Chondrocyte (in vitro differentiated cells): ENCODE results near the gene PRSS50. TPM values are rescaled to one million over a fixed set of nuclear protein-coding genes. Genes with fewer than 3 reads are reported as not detected.

Experiments
- DNase-seq: peaks from one replicate; pipeline ENCODE4 v3.0.0; 2021; ENCODE audit warnings: mixed read lengths, low spot score
- H3K27ac Mint-ChIP-seq: one replicate; pipeline ENCODE4 v1.8.0; 2021; ENCODE audit warnings: mild to moderate bottlenecking, moderate library complexity, mixed read lengths; ENCODE audit not compliant: unreplicated experiment
- H3K27me3 Mint-ChIP-seq: 2 replicates; pipeline ENCODE4 v1.8.0; 2021; ENCODE audit warnings: low read depth, mixed read lengths
- H3K36me3 Mint-ChIP-seq: 2 replicates; pipeline ENCODE4 v1.8.0; 2021; ENCODE audit warnings: low read depth, mixed read lengths
- H3K4me1 Mint-ChIP-seq: 2 replicates; pipeline ENCODE4 v1.8.0; 2021; ENCODE audit warnings: low read depth, mild to moderate bottlenecking, mixed read lengths
- H3K4me3 Mint-ChIP-seq: one replicate; pipeline ENCODE4 v1.8.0; 2021; ENCODE audit warnings: mild to moderate bottlenecking, moderate library complexity, mixed read lengths; ENCODE audit not compliant: unreplicated experiment
- H3K9me3 Mint-ChIP-seq: 2 replicates; pipeline ENCODE4 v1.8.0; 2021; ENCODE audit warnings: low read depth, mixed read lengths
- CTCF ChIP-seq: fragments of 200-600 bp; sonication (generic); IDR thresholded peaks from 2 replicates; pipeline ENCODE4 v1.5.0; 2021; ENCODE audit warnings: antibody characterized with exemption, mild to moderate bottlenecking, moderate library complexity
- total RNA-seq: library from RNA; stranded (reverse); gene quantifications from 3 replicates; pipeline ENCODE4 v1.2.1, GENCODE V29; 2021

PRSS50 gene
- total RNA-seq, 1 donor from 2014 or later: not detected

- Mint-ChIP-seq H3K27me3 (peaks cover 2% of the 10 kb centered on the region), H3K4me3 (no peak overlapping the region), H3K9me3 (no peaks in the 10 kb centered on the region), H3K27ac (no peak overlapping the region), H3K4me1 (peaks cover 8% of the 10 kb centered on the region), H3K36me3 (no peaks in the 10 kb centered on the region)
- TF ChIP-seq CTCF: no peak
- DNase-seq: no peak
Observed at GRCh38 chr3:46710671-46711295, 6.9 kb downstream of the PRSS50 start.

- Mint-ChIP-seq H3K27me3 (peaks cover 2% of the 10 kb centered on the region), H3K4me3 (no peak overlapping the region), H3K36me3 (no peaks in the 10 kb centered on the region), H3K9me3 (no peaks in the 10 kb centered on the region), H3K4me1 (peaks cover 10% of the 10 kb centered on the region), H3K27ac (no peak overlapping the region)
- no peak for DNase-seq
- TF ChIP-seq CTCF: no peak
Observed at GRCh38 chr3:46710229-46710628, 7.4 kb downstream of the PRSS50 start.

- Mint-ChIP-seq H3K27ac (no peak overlapping the region), H3K9me3 (no peaks in the 10 kb centered on the region), H3K36me3 (no peaks in the 10 kb centered on the region), H3K4me3 (no peak overlapping the region), H3K4me1 (peaks cover 10% of the 10 kb centered on the region), H3K27me3 (peaks cover 2% of the 10 kb centered on the region)
- DNase-seq: no peak
- no peak for TF ChIP-seq CTCF
Observed at GRCh38 chr3:46709721-46710120, 7.9 kb downstream of the PRSS50 start.

DNA sequence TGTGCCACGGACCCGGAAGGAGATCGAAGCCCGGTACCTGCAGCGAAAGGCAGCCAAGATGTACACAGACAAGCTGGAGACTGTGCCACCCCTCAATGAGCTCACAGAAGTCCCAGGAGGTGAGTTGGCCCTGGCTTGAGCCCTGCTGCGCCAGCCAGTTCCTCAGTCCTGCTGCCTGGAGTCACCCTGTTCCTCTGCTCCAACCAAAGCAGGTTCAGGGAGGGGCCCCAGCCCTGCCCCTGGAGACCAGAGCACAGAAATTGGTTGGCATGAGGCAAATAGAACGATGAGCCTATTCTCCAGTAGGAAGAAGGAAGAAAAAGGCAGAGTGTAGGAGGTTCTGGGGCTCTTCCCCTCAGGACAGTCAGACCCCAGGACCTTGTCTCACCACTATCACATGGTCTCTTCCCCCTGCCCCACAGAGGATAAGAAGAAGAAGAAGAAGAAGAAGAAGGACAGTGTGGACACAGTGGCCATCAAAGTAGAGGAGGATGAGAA lies 8.5 kb downstream of the PRSS50 start:
- no peak for DNase-seq
- no peak overlapping the region for H3K4me3 Mint-ChIP-seq
- TF ChIP-seq CTCF: no peak
- H3K4me1 Mint-ChIP-seq: peaks cover 10% of the 10 kb centered on the region
- no peaks in the 10 kb centered on the region for H3K9me3 Mint-ChIP-seq
- peaks cover 2% of the 10 kb centered on the region for H3K27me3 Mint-ChIP-seq
- no peak overlapping the region for H3K27ac Mint-ChIP-seq
- no peaks in the 10 kb centered on the region for H3K36me3 Mint-ChIP-seq

- TF ChIP-seq CTCF: no peak
- no peaks in the 10 kb centered on the region for H3K9me3 Mint-ChIP-seq
Observed at GRCh38 chr3:46708401-46709156, 9.1 kb downstream of the PRSS50 start.

More at GRCh38 chr3:46708401-46709156, 9.1 kb downstream of the PRSS50 start:
- H3K36me3 Mint-ChIP-seq: no peaks in the 10 kb centered on the region
- no peak for DNase-seq
- H3K4me1 Mint-ChIP-seq: peaks cover 10% of the 10 kb centered on the region
- H3K4me3 Mint-ChIP-seq: no peak overlapping the region
- H3K27me3 Mint-ChIP-seq: peaks cover 2% of the 10 kb centered on the region
- no peak overlapping the region for H3K27ac Mint-ChIP-seq
